ENCODE measurements around the gene TRIM2. TPM values are rescaled to one million over a fixed set of nuclear protein-coding genes. Genes with fewer than 3 reads are reported as not detected.
A peak's percentile ranks its signal among the peaks of the same experiment; 100 is the strongest.

The TRIM2 gene
- total RNA-seq, 1 donor, result 38.0 TPM

GRCh38 chr4:153297116-153297515 is 92.9 kb downstream of the TRIM2 start:
- DNase-seq (ENCODE audit: low read depth), result no peak
- TF ChIP-seq CTCF (IDR thresholded peaks at IDR 0.05; ENCODE audit: insufficient read depth, low read depth, low read length), result no peak
- H3K4me3 ChIP-seq (ENCODE audit: low read depth, low read length), result no peak overlapping the region

GRCh38 chr4:153310793-153311192 is 106.5 kb downstream of the TRIM2 start:
- H3K4me3 ChIP-seq (ENCODE audit: low read depth, low read length), result no peak overlapping the region
- peak; percentile 7 for DNase-seq (ENCODE audit: low read depth)
- TF ChIP-seq CTCF (IDR thresholded peaks at IDR 0.05; ENCODE audit: insufficient read depth, low read depth, low read length), result no peak

- no peak for TF ChIP-seq CTCF (IDR thresholded peaks at IDR 0.05; ENCODE audit: insufficient read depth, low read depth, low read length)
- no peak for DNase-seq (ENCODE audit: low read depth)
- H3K4me3 ChIP-seq (ENCODE audit: low read depth, low read length), result no peak overlapping the region
Observed at GRCh38 chr4:153314915-153315314, 110.7 kb downstream of the TRIM2 start.

- peak; percentile 82 for TF ChIP-seq CTCF (IDR thresholded peaks at IDR 0.05; ENCODE audit: insufficient read depth, low read depth, low read length)
- DNase-seq (ENCODE audit: low read depth), result peak; percentile 68
- no peak overlapping the region for H3K4me3 ChIP-seq (ENCODE audit: low read depth, low read length)
Observed at GRCh38 chr4:153318696-153319320, 114.6 kb downstream of the TRIM2 start.

- no peak overlapping the region for H3K4me3 ChIP-seq (ENCODE audit: low read depth, low read length)
- TF ChIP-seq CTCF (IDR thresholded peaks at IDR 0.05; ENCODE audit: insufficient read depth, low read depth, low read length), result no peak
- no peak for DNase-seq (ENCODE audit: low read depth)
Observed at GRCh38 chr4:153322791-153323190, 118.5 kb downstream of the TRIM2 start.

- TF ChIP-seq CTCF (IDR thresholded peaks at IDR 0.05; ENCODE audit: insufficient read depth, low read depth, low read length), result no peak
- DNase-seq (ENCODE audit: low read depth), result no peak
- no peak overlapping the region for H3K4me3 ChIP-seq (ENCODE audit: low read depth, low read length)
Observed at GRCh38 chr4:153324046-153324445, 119.8 kb downstream of the TRIM2 start.

GRCh38 chr4:153325558-153325957 is 121.3 kb downstream of the TRIM2 start:
- TF ChIP-seq CTCF (IDR thresholded peaks at IDR 0.05; ENCODE audit: insufficient read depth, low read depth, low read length), result no peak
- H3K4me3 ChIP-seq (ENCODE audit: low read depth, low read length), result no peak overlapping the region
- no peak for DNase-seq (ENCODE audit: low read depth)

All from fibroblast of villous mesenchyme (primary cell).